Activated CD8-positive, alpha-beta memory T cell treated with anti-CD3 and anti-CD28 coated beads for 36 hours (primary cell): ENCODE data around the gene CCDC106. TPM values are rescaled to one million over a fixed set of nuclear protein-coding genes. Genes with fewer than 3 reads are reported as not detected.

ENCODE experiments used
- CTCF ChIA-PET: fragments of 350-600 bp; sonication (Branson Sonifier 250); formaldehyde crosslinking; loops from one replicate; lab custom pipeline; 2021; ENCODE audit warnings: antibody characterized with exemption; lab: Charles Lee
- POLR2A ChIA-PET: fragments of 350-600 bp; sonication (Branson Sonifier 250); formaldehyde crosslinking; loops from one replicate; lab custom pipeline; 2021; ENCODE audit warnings: antibody characterized with exemption; lab: Charles Lee
- total RNA-seq, 2 experiments: library from RNA; stranded (reverse); gene quantifications; one replicate each; pipeline ENCODE4 v1.2.3, GENCODE V29; 2021

CCDC106 gene
- total RNA-seq, 2 experiments from 2014 or later: 4.3 to 4.4 TPM

DNA sequence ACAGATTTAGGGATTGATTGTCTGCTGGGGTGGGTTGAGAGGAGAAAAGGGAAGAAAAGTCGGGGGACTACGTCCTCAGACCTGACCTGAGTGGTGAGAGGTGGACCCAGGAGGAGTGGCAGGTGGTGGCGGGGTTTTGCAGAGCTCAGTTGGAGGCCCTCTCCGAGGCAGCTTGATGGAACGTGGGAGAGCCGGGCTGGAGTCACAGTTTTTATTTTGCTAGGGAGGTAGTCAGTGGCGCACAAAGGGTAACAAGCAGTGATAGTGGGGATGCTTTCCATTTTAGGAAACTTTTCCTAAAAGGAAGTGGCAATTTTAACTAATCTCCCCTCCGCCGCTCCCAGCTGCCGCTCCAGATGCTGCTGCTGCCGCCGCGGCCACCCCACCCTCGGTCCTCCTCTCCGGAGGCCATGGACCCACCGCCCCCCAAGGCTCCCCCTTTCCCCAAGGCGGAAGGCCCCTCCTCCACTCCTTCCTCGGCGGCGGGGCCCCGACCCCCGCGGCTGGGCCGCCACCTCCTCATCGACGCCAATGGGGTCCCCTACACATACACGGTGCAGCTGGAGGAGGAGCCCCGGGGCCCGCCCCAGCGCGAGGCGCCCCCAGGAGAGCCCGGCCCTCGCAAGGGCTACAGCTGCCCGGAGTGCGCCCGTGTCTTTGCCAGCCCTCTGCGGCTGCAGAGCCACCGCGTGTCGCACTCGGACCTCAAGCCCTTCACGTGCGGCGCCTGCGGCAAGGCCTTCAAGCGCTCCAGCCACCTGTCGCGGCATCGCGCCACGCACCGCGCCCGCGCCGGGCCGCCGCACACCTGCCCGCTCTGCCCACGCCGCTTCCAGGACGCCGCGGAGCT lies 5.6 kb upstream of the CCDC106 start:
- ChIA-PET CTCF (interaction anchor here (0.9 to 4.1 kb wide), 8 partner anchors 9 to 139 kb away, joined by 3 to 26 read pairs (median 4); partner anchors contain the start of genes U2AF2 and ZNF865), POLR2A (interaction anchor here (1.0 to 1.5 kb wide), 7 partner anchors 12 to 386 kb away, joined by 3 to 5 read pairs (median 4); partner anchors contain the start of genes FIZ1, U2AF2, ZNF524 and ZNF784)

DNA sequence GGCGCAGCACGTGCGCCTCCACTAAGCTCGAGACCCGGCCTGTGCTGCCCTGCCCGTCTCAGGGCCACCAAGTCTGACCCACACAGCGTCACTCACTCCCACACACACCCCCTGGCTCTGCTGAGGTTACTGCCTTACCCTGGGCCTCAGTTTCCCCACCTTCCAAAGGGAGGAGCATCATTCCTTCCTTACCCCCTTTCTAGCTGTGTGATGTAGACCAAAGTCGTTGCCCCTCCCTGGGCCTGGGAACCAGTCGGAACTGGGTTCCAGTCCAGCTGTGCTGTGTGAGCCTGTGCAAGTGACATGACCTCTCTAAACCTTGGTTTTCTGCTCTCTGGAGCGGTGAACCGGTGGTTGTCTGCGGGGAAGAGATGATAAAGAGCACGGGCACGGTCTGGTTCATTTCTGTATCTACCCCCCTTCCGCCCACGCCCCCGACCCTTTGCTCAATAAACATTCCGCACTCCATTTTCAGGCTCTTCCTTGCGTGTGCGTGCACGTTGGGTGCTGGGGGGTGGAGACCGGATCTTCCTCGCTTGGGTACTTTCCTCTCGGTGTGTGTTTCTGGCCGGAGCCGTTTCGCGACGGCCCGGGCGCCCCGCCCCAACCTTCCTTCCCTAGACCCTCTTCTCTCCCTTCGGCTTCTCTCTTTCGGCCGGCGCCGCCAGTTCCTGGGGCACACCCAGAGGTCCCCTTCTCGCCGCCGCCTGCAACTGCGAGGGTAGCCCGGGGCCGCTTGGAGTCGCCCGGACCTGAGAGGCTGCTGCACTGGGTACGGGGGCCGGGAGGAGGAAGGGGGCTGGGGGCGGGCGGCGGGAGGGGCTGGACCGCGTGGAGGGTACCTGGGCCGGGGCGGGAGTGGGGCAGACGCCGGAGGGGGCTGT lies 4.8 kb upstream of the CCDC106 start, which contains the start of gene ZNF581:
TSS of gene ZNF581 (plus strand) at position 647 of the 884 bp plus-strand sequence. CDS start 923 bp downstream, outside the sequence.
- POLR2A ChIA-PET: interaction anchor here (1.0 to 1.5 kb wide), 7 partner anchors 12 to 387 kb away, joined by 3 to 5 read pairs (median 4); partner anchors contain the start of genes FIZ1, U2AF2, ZNF524 and ZNF784
- CTCF ChIA-PET: interaction anchor here (0.9 to 4.1 kb wide), 8 partner anchors 9 to 140 kb away, joined by 3 to 26 read pairs (median 4); partner anchors contain the start of genes U2AF2 and ZNF865

DNA sequence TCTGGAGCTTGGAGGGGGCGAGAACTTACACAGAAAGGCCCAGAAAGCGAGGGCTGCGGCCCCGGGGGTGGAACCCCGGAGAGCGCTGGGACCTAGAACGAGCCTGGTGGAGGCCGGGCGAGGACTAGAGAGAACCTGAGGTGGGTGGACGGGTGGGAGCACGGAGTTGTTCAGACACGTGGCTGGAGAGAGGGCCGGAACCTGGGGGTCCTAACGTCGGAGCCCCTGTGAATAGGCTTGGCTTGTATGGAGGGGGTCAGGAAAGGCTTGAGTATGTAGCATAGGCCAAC lies 4.2 kb upstream of the CCDC106 start:
- ChIA-PET CTCF (interaction anchor here (1.2 to 4.1 kb wide), 3 partner anchors 9 to 11 kb away, joined by 4 to 26 read pairs (median 4); partner anchors contain the start of gene U2AF2), POLR2A (interaction anchor here (1.0 to 1.5 kb wide), 2 partner anchors 17 to 31 kb away, joined by 3 read pairs; no protein-coding TSS in a partner anchor)

DNA sequence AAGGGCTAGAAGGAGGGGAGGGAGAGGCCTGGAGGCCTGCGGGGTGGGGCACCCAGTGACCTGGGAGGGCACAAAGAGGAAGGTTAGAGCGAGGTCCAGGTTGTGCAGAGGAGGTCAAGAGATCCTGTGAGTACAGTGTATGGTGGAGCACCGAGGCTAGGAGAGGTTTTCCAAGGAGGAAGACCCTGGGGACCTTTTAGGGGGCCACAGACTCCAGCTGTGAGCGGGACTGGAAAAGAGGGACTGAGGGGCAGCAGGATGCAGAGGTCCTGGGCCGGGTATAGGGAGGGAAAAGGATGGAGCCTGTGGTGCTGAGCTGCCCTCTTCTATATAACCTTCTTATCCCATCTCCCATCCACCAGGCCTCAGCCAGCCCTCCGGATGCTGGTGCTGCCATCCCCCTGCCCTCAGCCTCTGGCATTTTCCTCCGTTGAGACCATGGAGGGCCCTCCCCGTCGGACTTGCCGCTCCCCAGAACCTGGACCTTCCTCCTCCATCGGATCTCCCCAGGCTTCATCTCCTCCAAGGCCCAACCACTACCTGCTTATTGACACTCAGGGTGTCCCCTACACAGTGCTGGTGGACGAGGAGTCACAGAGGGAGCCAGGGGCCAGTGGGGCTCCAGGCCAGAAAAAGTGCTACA lies 3.7 kb upstream of the CCDC106 start:
- ChIA-PET CTCF (interaction anchor here (0.6 to 4.1 kb wide), 4 partner anchors 8 to 20 kb away, joined by 3 to 26 read pairs (median 4); partner anchors contain the start of genes U2AF2 and ZNF784), POLR2A (no interaction called here)

DNA sequence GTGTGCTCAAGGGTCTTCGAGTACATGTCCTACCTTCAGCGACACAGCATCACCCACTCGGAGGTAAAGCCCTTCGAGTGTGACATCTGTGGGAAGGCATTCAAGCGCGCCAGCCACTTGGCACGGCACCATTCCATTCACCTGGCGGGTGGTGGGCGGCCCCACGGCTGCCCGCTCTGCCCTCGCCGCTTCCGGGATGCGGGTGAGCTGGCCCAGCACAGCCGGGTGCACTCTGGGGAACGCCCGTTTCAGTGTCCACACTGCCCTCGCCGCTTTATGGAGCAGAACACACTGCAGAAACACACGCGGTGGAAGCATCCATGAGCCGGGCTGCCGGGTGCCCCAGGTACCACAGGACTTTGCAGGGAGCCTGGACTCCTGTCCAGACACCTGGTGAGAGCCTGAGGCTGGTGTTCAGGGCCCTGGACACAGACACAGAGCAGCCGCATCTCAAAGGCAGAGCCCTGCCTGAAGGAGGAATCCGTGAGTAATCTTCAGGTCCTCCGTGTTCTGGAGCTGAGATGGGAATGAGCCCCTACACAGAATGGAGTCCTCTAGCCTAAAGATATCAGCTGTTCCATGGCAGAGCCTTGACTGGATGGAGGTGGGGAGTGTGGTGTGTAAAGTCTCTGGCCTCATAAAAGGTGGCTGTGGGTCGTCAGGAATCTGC lies 3.0 kb upstream of the CCDC106 start:
- POLR2A ChIA-PET: interaction anchor here (1.3 kb wide), 1 partner anchor 9 kb away, joined by 3 read pairs; no protein-coding TSS in a partner anchor
- CTCF ChIA-PET: interaction anchor here (0.6 to 4.1 kb wide), 4 partner anchors 8 to 21 kb away, joined by 3 to 26 read pairs (median 4); partner anchors contain the start of genes U2AF2 and ZNF784

DNA sequence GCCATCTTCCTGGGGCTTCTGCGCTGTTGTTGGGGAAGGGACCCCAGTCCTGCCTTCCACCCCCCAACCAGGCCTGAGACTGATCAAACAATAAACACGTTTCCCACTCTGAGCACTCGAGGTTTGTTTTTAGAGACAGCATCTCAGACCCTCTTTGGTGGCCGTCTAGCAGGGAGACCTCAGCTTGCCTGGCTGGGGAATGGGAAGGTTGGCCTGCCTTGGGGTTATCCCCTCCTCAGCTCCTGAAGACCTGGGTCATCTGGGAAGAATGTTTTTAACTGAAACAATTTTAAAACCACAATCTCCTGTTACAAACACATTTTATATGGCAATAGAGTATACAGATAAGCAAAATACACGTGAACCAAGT lies 2.5 kb upstream of the CCDC106 start:
- POLR2A ChIA-PET: interaction anchor here (0.6 to 1.3 kb wide), 2 partner anchors 9 to 21 kb away, joined by 3 to 6 read pairs; no protein-coding TSS in a partner anchor

DNA sequence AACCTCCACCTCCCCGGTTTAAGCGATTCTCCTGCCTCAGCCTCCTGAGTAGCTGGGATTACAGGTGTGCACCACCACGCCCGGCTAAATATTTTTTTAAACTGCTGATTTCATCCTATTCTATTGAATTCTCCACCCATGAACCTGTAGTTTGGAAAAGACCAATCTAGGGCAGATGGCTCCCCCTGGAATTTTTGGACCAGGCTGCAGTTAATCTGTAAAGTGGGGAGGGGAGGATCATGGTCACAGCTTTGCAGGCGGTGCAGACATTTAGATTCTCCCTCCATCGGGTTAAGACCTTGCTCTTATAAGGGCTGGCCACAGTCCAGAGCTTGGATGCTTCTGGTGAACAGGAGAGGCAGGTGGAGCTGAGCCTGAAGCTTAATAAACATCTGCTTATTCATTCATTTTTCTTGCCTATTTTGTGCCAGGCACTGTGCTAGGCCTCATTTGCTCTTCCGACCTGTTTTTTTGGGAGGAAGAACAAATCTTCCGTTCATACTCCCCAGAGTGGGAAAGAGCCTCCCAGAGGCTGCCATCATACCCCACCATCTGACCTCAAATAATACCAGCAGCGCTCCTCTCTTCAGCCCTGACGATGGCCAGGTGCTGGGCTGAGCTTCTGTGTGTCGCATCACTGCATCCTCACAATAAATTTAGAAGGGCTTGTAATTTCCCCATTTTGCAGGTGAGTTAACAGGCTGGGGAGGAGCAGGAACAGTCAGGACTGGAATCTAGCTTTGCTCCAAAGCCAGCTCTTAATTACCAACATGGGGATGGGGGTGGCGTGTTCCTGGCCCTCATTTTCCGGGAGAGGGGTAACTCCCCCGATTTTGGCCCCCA lies 902 bp upstream of the CCDC106 start:
- CTCF ChIA-PET: interaction anchor here (0.7 to 2.2 kb wide), 7 partner anchors 8 to 308 kb away, joined by 3 to 8 read pairs (median 4); no protein-coding TSS in a partner anchor
- POLR2A ChIA-PET: interaction anchor here (0.9 to 1.1 kb wide), 3 partner anchors 12 to 48 kb away, joined by 3 to 5 read pairs (median 4); partner anchors contain the start of gene FIZ1

More for the DNA sequence above, 2.5 kb upstream of the CCDC106 start:
- CTCF ChIA-PET: interaction anchor here (4.1 kb wide), 1 partner anchor 7 kb away, joined by 26 read pairs; no protein-coding TSS in a partner anchor

DNA sequence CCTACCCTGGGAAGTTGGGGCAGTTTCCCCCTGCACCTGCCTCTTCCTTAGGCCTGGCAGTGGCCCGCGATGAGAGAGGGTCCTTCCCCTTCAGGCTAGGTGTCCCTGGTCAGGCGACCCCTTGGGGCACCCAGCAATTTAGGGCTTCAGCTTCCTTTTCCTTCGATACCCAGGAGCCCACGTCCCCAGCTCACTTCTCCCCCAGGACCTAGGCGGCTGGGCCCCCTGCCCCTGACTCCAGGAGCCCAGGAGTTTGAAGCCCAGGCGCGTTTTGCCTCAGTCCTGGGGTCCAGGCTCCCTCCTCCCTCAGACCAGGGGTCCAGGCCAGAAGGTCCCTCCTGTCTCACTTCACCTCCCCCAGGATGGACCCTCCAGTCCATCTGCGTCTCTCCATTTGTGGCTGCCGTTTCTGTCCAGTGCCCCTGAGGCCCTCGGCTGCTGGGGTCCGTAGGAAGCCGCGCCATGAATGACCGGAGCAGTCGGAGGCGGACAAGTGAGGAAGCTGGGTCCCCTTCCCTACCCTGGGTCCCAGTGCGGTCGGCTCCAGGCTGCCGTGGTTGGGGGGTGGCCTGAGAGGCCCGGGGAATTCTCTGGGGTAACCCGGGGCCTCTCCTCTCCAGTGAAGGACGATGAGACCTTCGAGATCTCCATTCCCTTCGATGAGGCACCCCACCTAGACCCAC lies 714 bp downstream of the CCDC106 start:
- ChIA-PET POLR2A (no interaction called here), CTCF (interaction anchor here (1.2 to 2.2 kb wide), 2 partner anchors 11 to 42 kb away, joined by 4 to 7 read pairs; no protein-coding TSS in a partner anchor)

DNA sequence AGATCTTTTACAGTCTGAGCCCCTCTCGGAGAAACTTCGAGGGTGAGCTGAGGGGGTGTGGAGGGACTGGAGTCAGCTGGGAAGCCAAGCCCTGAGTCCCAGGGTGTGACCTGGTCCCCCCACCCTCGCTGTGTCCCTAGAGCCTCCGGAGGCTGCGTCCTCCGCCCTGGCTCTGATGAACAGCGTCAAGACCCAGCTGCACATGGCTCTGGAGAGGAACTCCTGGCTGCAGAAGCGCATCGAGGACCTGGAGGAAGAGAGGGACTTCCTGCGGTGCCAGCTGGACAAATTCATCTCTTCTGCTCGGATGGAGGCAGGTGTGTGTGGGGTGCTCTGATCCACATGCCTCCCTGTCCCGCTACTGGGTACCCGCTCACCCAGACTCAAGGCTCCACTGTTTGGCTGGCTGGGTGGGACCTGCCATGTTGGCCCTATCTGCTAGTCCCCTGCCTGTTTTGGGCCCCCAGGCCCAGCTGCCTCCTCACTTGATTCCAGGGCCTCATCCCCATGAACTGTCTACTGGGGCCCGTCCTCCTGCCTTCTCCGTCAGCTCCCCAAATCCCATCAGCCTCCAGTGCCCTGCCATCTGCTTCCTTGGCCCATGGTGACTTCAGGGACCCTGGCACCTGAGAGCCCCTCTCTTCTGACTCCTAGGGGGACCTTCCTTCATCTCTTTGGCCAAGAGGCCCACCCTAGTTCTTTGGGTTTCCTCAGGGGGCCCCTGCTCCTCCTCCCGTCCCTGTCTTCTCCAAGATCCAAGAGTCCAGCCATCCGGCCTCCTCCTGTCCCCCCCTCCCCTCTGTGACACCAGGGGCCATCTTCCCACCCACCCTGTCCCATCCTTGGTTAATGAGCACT lies 1.5 kb downstream of the CCDC106 start:
- POLR2A ChIA-PET: no interaction called here
- CTCF ChIA-PET: interaction anchor here (1.0 kb wide), 1 partner anchor 10 kb away, joined by 3 read pairs; no protein-coding TSS in a partner anchor

DNA sequence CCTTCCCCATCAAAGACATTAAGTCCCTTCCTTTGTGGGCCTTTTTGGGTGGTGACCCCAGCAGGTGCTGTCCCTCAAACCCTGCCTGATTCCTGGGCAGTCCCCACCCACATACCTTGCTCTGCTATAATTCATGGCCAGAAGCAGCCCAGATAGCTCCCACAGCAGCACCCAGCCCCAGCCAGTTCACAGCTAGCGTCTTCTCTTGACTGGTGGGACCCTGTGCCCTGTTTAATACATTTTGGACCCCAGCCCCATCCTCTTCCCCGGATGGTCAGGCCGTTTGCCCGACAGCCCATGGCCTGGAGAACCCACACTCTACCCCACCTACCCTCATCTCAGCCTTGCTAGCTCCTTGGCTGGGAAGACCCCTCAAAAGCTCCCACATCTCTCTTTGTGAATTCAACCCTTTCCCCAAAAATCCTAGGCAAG lies 2.1 kb downstream of the CCDC106 start:
- POLR2A ChIA-PET: no interaction called here

DNA sequence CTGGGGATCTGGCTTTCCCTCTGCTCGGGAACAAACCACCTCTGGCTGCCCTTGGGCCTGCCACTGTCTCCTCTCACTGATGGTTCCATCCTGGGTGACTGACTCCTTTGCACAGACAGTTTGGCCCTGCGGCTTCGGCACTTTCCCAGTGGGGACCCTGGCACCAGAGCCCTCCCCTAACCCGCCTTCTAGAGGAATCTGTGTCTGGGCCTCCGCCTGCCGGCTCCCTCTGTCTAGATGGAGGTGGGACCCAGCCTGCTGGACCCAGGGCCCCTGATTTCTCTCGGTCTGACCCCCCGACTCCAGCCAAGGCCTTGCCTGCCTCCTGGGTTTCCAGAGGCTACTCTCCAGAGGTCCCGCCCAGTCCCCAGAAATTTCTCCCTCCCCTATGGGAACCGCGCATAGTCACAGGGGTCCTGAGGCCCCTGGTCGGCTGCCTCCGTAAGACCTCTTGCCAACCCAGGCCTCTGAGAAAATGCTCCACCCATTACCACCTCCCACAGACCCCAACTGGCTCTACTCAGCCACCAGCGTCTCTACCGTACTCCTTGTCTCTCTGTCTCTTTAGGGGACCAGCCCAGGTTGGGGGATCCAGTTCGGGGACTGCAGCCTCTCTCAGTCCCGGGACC lies 2.7 kb downstream of the CCDC106 start:
- POLR2A ChIA-PET: no interaction called here
- CTCF ChIA-PET: interaction anchor here (1.0 kb wide), 1 partner anchor 12 kb away, joined by 3 read pairs; no protein-coding TSS in a partner anchor

More for the DNA sequence above, 2.1 kb downstream of the CCDC106 start:
- CTCF ChIA-PET: interaction anchor here (1.0 kb wide), 1 partner anchor 11 kb away, joined by 3 read pairs; no protein-coding TSS in a partner anchor

DNA sequence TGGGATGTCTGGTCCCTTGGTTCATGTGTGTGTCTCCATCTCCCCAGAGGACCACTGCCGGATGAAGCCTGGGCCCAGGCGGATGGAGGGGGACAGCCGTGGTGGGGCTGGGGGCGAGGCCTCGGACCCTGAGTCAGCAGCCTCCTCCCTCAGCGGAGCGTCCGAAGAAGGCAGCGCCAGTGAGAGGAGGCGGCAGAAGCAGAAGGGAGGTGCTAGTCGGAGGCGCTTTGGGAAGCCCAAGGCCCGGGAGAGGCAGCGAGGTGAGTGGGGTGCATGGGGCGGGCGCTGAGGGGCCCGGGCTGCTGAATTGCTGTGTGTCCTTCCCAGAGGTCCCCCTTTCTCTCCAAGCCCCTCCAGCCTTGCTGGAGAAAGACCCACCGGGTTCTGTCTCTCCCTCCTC lies 3.2 kb downstream of the CCDC106 start:
- ChIA-PET CTCF (no interaction called here), POLR2A (no interaction called here)

DNA sequence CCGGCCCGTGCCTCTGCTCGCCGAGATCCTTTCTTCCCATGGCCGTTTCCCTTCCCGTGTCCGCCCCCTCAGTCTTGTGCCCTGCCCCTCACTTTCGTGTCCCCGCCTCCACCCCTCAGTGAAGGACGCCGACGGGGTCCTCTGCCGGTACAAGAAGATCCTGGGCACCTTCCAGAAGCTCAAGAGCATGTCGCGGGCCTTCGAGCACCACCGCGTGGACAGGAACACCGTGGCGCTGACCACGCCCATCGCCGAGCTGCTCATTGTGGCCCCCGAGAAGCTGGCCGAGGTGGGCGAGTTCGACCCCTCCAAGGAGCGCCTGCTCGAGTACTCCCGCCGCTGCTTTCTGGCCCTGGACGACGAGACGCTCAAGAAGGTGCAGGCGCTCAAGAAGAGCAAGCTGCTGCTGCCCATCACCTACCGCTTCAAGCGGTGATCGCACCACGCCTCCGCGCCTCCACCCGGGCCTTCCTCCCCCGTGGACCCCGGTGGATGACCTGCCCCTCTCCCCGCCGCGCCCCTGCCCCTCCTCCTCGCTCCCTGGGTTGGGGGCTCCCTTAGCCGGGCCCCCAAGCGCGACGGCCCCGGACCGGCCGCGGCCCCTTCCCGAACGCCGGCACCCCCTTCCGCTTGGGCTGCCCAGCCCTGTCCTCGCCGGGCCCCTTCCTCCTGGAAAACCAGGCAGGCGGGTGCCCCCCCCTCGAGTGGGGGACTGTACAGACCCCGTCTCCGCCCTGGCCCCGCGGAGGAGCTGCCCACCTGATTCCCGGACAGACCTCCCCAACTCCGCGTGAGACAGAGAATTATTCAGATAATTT lies 4.5 kb downstream of the CCDC106 start:
- ChIA-PET POLR2A (interaction anchor here (0.7 kb wide), 1 partner anchor 541 kb away, joined by 9 read pairs; no protein-coding TSS in a partner anchor), CTCF (interaction anchor here (0.6 to 3.9 kb wide), 19 partner anchors 9 to 1489 kb away, joined by 3 to 29 read pairs (median 5); partner anchors contain the start of genes ZNF524, ZNF580 and ZNF581)
